Activated T-cell treated with anti-CD3 and anti-CD28 coated beads, Interleukin-2, amount 50 U/mL, for 48 hours (primary cell): Measurements from ENCODE around the gene MEGF8.
"Not testable (repeated sequence)": the region's sequence is repeated elsewhere in the genome, so short reads cannot be mapped to it uniquely, and the experiment has no call there.

Source experiments
- DNase-seq, 2 experiments: peaks; one replicate each; pipeline ENCODE4 v3.0.0-alpha.2; 2020

MEGF8 gene

GRCh38 chr19:42332059-42332458 lies 6.6 kb downstream of the MEGF8 start:
- DNase-seq = no peak

GRCh38 chr19:42333018-42333417 lies 7.6 kb downstream of the MEGF8 start:
- no peak for DNase-seq

DNA sequence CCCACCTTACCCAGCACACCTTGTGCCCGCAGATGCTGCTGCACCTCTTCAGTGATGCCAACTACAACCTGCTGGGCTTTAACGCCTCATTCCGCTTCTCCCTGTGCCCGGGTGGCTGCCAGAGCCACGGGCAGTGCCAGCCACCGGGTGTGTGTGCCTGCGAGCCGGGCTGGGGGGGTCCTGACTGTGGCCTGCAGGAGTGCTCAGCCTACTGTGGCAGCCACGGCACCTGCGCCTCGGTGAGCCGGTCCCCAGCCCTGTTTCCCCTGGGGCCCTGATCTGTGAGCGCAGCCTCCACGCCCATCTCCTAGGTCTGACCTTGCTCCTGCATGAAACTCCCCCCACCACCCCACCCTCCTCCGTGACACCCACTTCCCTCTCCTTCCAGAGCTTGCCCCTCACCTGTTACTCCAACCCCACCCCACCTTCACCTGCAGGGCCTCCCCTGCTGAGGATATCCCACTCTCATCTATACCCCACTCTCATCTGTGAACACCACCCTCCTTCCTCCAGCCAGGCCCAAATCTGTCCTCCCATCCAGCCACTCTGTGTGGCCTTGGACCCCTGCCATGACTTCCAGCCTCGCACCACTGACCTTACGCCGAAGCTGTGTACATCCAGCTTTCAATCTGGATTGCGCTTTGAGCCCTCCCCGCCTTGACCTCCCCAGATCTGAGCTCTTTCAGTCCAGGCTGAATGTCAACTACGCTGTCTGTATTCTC lies 8.7 kb downstream of the MEGF8 start:
- DNase-seq = no peak

GRCh38 chr19:42334697-42335373 lies 9.4 kb downstream of the MEGF8 start:
- DNase-seq = no peak

DNA sequence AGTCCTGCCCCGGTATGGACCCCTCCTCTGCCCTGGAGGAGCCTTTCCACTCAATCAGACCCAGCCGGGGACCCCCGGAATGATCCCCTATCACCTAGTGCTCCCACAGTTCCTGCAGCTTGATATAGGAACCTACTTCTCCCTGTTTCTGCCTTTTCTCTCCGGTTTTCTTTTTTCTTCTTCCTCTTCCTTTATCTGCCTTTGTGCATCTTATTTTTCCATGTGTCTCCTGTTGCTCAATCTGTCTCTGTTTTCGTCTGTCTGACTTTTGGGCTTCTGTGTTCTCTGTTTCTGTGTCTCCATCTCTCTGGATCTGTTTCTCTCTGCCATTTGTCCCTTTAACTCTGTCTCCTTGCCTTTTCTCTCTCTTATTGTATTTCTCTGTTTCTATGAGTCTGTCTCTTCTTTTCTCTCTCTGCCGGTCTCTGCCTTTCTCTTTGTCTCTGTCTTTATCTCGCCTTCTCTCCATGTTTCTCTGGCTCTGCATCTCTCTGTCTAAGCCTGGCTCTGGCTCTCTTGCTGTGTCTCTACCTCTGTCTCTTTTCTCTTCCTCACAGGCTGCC lies 10.0 kb downstream of the MEGF8 start:
- DNase-seq = no peak

GRCh38 chr19:42335971-42336370 lies 10.5 kb downstream of the MEGF8 start:
- no peak for DNase-seq

DNA sequence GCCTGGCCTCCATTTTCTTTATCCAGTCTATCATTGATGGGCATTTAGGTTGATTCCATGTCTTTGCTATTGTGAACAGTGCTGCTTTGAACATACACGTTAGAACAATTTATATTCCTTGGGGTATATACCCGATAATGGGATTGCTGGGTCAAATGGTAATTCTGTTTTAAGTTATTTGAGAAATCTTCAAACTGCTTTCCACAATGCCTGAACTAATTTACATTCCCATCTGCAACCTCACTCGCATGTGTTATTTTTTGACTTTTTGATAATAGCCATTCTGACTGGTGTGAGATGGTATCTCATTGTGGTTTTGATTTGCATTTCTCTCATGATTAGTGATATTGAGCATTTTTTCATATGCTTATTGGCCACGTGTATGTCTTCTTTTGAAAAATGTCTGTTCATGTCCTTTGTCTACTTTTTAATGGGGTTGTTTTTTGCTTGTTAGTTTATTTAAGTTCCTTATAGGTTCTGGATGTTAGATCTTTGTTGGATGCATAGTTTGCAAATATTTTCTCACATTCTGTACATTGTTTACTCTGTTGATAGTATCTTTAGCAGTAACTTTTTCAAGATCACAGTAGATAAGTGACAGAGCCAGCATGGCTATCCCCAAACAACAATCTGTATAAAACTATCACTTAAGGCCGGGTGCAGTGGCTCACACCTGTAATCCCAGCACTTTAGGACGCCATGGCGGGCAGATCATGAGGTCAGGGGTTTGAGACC lies 13.9 kb downstream of the MEGF8 start:
- DNase-seq = not testable (repeated sequence)

GRCh38 chr19:42339922-42340321 lies 14.5 kb downstream of the MEGF8 start:
- not testable (repeated sequence) for DNase-seq

GRCh38 chr19:42343344-42344110 lies 18.1 kb downstream of the MEGF8 start:
- peak in 1 of 2 experiments; percentile 24 for DNase-seq

GRCh38 chr19:42344336-42344893 lies 19.0 kb downstream of the MEGF8 start:
- no peak for DNase-seq

GRCh38 chr19:42345191-42345812 lies 19.9 kb downstream of the MEGF8 start:
- DNase-seq = no peak

DNA sequence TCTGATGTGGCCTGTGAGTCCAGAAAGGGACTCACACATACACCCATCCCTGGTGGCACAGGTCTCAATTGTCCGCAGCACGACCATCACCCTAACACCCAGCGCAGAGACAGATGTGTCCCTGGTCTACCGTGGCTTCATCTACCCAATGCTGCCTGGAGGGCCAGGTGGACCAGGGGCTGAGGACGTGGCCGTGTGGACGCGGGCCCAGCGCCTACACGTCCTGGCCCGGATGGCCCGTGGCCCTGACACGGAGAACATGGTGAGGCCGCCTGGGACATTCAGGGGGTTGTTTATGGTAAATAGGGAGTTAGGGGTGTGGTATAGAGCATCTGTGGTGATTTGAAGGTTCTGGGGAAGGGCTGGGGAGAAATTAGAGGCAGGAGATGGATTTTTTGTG lies 22.8 kb downstream of the MEGF8 start:
- no peak for DNase-seq

- no peak for DNase-seq
These were observed 24.1 kb downstream of the MEGF8 start for GRCh38 chr19:42349378-42350107.

DNA sequence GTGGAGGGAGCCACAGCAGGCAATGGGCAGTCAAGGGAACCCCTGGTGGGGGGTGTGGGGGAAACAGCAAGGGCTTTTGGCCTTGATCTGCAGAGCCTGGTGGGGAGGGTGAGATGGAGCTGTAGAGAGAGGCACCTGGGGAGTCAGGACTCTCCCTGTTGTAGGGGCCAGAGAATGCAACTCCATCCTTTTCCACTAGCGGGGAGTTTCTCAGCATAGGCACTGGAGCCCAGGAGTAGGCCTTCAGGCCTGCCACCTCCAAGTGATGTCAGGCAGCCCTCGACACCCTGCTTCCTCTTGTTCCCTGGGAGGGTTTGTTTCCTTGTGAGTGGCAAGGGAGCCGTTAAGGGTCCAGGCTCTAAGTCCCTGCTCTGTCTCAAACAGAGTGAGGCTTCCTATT lies 25.0 kb downstream of the MEGF8 start:
- no peak for DNase-seq

DNA sequence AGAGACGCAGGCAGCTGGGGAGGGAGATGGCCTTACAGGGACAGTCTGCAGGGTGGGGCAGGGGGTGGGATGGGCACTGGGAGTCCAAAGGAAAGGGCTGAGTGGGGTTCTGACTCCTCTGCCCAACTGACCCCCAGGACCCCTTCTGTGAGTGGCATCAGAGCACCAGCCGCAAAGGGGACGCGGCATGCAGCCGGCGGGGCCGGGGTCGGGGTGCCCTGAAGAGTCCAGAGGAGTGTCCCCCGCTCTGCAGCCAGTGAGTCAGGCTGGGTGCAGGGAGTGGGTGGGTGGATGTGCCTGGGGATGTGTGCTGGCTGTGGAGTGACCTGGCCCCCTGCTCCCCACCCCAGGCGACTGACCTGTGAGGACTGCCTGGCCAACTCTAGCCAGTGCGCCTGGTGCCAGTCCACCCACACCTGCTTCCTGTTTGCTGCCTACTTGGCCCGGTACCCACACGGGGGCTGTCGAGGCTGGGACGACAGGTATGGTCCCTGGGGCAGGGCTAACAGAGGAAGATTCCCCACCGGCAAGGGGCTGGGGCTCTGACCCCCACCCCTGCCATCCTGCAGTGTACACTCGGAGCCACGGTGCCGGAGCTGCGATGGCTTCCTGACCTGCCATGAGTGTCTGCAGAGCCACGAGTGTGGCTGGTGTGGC lies 25.8 kb downstream of the MEGF8 start:
- DNase-seq = no peak

DNA sequence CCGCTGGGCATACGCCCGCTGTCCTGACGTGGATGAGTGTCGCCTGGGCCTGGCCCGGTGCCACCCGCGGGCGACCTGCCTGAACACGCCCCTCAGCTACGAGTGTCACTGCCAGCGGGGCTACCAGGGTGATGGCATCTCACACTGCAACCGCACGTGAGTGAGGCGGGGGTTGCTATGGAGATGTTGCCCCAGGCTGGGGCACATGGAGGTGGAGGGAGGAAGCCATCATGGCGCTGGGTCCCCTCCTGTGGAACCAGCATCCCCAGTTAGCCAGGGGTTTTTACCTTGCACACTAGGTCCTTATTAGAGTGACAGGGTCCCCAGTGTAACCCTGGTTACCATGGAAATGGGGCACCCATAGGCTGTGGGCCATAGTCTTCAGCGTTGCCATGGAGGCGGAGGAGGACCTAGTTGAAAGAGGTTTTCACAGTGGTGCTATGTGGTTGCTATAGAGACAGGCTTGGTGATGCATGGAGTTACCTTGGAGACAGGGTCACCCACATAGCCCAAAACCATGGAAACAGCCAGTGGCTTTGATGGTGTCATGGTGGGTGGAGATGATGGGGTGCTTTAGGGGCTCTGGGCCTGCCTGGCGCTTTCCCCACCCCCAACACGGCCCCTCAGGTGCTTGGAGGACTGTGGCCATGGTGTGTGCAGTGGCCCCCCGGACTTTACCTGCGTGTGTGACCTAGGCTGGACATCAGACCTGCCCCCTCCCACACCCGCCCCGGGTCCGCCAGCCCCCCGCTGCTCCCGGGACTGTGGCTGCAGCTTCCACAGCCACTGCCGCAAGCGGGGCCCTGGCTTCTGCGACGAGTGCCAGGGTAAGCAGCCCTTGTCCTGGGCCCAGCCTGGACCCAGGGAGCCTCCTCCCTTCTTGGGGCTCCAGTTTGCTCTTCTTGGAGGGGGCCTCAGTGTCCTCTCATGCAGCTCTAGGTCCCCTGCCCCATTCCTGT lies 27.1 kb downstream of the MEGF8 start:
- DNase-seq = peak in 1 of 2 experiments; percentile 23

DNA sequence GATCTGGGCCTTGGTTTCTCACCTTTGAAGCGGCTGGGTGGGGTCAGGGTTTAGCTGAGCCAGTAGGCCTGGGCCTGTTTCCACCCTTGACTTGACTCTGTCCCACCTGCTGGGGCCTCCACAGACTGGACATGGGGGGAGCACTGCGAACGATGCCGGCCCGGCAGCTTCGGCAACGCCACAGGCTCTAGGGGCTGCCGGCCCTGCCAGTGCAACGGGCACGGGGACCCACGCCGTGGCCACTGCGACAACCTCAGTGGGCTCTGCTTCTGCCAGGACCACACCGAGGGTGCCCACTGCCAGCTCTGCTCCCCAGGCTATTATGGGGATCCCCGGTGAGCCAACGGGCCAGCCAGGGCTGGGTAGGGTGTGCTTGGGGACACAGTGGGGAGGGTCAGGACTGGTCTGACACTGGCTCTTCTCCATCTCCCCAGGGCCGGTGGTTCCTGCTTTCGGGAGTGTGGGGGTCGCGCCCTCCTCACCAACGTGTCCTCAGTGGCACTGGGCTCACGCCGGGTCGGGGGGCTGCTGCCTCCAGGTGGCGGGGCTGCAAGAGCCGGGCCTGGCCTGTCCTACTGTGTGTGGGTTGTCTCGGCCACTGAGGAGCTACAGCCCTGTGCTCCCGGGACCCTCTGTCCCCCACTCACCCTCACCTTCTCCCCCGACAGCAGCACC lies 28.0 kb downstream of the MEGF8 start:
- DNase-seq = no peak

DNA sequence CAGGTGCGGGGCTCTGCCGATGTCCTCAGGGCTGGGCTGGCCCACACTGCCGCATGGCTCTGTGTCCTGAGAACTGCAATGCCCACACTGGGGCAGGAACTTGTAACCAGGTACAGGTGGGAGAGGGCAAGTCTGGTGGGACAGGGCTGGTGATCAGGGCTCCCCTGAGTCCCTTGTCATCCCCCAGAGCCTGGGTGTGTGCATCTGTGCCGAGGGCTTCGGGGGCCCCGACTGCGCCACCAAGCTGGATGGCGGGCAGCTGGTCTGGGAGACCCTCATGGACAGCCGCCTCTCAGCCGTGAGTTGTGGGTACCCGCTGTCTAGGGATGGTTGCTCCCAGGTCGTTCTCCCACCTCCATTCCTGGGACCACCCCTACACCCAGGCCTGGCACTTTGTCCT lies 30.5 kb downstream of the MEGF8 start:
- DNase-seq = no peak

DNA sequence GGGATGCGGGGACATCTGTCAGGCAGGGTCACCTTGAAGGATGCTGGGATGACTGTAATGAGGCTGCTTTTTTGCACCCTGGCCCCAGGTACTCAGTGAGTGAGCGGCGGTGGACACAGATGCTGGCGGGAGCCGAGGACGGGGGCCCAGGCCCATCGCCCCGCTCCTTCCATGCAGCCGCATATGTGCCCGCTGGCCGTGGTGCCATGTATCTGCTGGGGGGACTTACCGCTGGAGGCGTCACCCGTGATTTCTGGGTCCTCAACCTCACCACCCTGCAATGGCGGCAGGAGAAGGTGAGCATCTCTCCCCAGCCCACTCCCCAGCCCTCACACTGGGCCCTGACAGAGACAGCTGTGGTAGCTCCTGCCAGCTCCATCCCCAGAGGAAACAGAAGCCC lies 31.3 kb downstream of the MEGF8 start:
- DNase-seq = no peak
